Measurements from ENCODE around the gene RNF41. TPM values are rescaled to one million over a fixed set of nuclear protein-coding genes. Genes with fewer than 3 reads are reported as not detected.

The RNF41 gene
- 46.2 and 57.4 TPM in 2 replicates for total RNA-seq

GRCh38 chr12:56221757-56222530 lies at the start of gene RNF41:
RNF41 (minus strand) TSS chr12:56221922; CDS start chr12:56214047, 7,875 bp downstream.

GRCh38 chr12:56266693-56267442 lies 45.1 kb upstream of the RNF41 start, which contains the start of gene COQ10A:
COQ10A (plus strand) TSS chr12:56266942; CDS start chr12:56267119, 177 bp downstream.

GRCh38 chr12:56258068-56258819 lies 36.5 kb upstream of the RNF41 start, which contains the start of gene ANKRD52:
ANKRD52 (minus strand) TSS chr12:56258384; CDS start chr12:56258269, 115 bp downstream.

GRCh38 chr12:56229916-56230431 lies 8.3 kb upstream of the RNF41 start, which contains the start of gene SLC39A5:
SLC39A5 (plus strand) TSS chr12:56230051; CDS start chr12:56231275, 1,224 bp downstream.

GRCh38 chr12:56224102-56224701 lies 2.5 kb upstream of the RNF41 start, which contains the start of gene NABP2:
NABP2 (plus strand) TSS chr12:56224342; CDS start chr12:56224857, 515 bp downstream.

GRCh38 chr12:56189099-56189917 lies 32.4 kb downstream of the RNF41 start, which contains the start of gene SMARCC2:
SMARCC2 (minus strand) TSS chr12:56189483; CDS start chr12:56189461, 22 bp downstream.

GRCh38 chr12:56158029-56158925 lies 63.4 kb downstream of the RNF41 start, which contains the start of gene MYL6:
MYL6 (plus strand) TSS chr12:56158359; CDS start chr12:56158402, 43 bp downstream.

Other genes starting within 250 kb of the RNF41 start
- gene RAB5B, start 247.8 kb downstream of the RNF41 start, total RNA-seq, result 49.1 and 52.2 TPM in 2 replicates
- 16.3 and 18.0 TPM in 2 replicates for gene SUOX, start 224.6 kb downstream of the RNF41 start, total RNA-seq
- gene IKZF4, start 200.9 kb downstream of the RNF41 start, total RNA-seq, result 0.49 and 0.60 TPM in 2 replicates
- 2,120 and 2,289 TPM in 2 replicates for gene RPS26, start 180.0 kb downstream of the RNF41 start, total RNA-seq
- gene ERBB3, start 141.8 kb downstream of the RNF41 start, total RNA-seq, result not detected in 2 replicates
- 183 and 202 TPM in 2 replicates for gene PA2G4, start 117.4 kb downstream of the RNF41 start, total RNA-seq
- 2,181 and 3,254 TPM in 2 replicates for gene RPL41, start 105.3 kb downstream of the RNF41 start, total RNA-seq
- gene ZC3H10, start 103.7 kb downstream of the RNF41 start, total RNA-seq, result 2.5 and 3.0 TPM in 2 replicates
- gene ESYT1, start 93.7 kb downstream of the RNF41 start, total RNA-seq, result 247 and 287 TPM in 2 replicates
- gene MYL6B, start 69.3 kb downstream of the RNF41 start, total RNA-seq, result 75.2 and 78.8 TPM in 2 replicates
- 4,496 and 4,852 TPM in 2 replicates for gene MYL6, start 63.6 kb downstream of the RNF41 start, total RNA-seq
- gene SMARCC2, start 32.4 kb downstream of the RNF41 start, total RNA-seq, result 40.6 and 44.5 TPM in 2 replicates
- gene NABP2, start 2.4 kb upstream of the RNF41 start, total RNA-seq, result 41.6 and 57.6 TPM in 2 replicates
- gene SLC39A5, start 8.1 kb upstream of the RNF41 start, total RNA-seq, result not detected in 2 replicates
- gene ANKRD52, start 36.5 kb upstream of the RNF41 start, total RNA-seq, result 17.7 and 18.9 TPM in 2 replicates
- 7.4 and 9.2 TPM in 2 replicates for gene COQ10A, start 45.0 kb upstream of the RNF41 start, total RNA-seq
- 156 and 157 TPM in 2 replicates for gene CS, start 78.4 kb upstream of the RNF41 start, total RNA-seq
- gene CNPY2, start 94.1 kb upstream of the RNF41 start, total RNA-seq, result 107 and 108 TPM in 2 replicates
- gene PAN2, start 112.1 kb upstream of the RNF41 start, total RNA-seq, result 5.5 and 7.4 TPM in 2 replicates
- gene IL23A, start 117.0 kb upstream of the RNF41 start, total RNA-seq, result 0.13 TPM in 1 of 2 replicates, not detected in the other
- 50.8 and 60.7 TPM in 2 replicates for gene STAT2, start 138.2 kb upstream of the RNF41 start, total RNA-seq
- not detected in 2 replicates for gene APOF, start 140.9 kb upstream of the RNF41 start, total RNA-seq
- 21.9 and 23.5 TPM in 2 replicates for gene TIMELESS, start 227.5 kb upstream of the RNF41 start, total RNA-seq
- gene MIP, start 232.7 kb upstream of the RNF41 start, total RNA-seq, result not detected in 2 replicates
- 2.0 and 2.4 TPM in 2 replicates for gene SPRYD4, start 246.7 kb upstream of the RNF41 start, total RNA-seq

Measured in mammary microvascular endothelial cell (primary cell).